Activated CD8-positive, alpha-beta memory T cell treated with anti-CD3 and anti-CD28 coated beads, Interleukin-2, amount 50 U/mL, for 24 hours (primary cell): ENCODE measurements around the gene REL.

Source experiments
- DNase-seq: peaks from one replicate; pipeline ENCODE4 v3.0.0-alpha.2; 2020; ENCODE audit errors: extremely low read depth

Gene REL

DNA sequence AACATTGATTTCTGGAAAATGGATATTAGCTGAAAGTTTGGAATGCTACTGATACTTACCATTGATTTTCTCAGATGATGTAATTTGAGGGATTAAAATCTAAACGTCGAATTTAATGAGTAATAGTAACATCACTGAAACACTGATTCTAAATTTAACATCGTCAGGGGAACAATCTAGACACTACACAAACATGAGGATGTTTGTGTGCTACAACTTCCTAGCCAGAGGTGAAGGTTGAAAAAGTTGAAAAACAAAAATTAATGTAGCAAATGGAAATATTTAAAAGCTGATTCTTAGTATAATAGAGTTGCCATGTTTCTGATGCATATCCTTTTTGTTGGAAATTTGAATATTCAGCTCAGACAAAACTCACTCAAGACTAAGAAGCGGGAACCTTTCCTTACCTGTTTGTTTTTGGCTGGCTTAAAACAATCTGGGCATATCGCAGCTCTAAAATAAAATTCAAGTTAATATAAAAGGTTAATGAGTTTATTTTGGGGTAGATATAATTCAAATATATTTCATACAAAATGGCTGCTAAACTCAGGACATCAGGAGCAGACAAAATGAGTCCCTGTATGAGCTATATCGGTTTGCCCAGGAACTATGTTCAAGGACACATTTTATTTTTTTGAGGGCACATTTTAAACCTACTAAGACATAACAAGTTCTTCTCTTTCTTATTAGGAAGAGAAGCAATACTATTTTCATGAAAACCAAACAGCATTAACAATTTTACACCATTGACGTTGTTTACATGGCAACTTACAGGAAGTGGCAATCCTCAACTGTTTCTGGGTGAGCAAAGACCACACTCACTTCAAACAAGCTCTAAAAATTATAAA lies 83.5 kb downstream of the REL start:
- no peak for DNase-seq

DNA sequence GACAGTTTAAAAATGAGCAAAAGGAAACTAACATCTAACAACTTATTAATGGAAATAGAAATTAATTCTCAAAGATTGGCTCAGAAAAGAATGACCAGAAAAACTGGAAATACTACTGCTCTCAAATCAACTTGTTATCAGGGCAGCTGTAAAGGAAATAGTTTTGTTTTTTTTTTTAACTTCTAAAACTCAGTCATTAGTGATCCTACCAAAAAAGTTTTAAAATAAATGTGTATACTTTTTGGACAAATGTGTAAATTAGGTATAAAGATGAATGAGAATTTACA lies 84.1 kb downstream of the REL start:
- DNase-seq: no peak

DNA sequence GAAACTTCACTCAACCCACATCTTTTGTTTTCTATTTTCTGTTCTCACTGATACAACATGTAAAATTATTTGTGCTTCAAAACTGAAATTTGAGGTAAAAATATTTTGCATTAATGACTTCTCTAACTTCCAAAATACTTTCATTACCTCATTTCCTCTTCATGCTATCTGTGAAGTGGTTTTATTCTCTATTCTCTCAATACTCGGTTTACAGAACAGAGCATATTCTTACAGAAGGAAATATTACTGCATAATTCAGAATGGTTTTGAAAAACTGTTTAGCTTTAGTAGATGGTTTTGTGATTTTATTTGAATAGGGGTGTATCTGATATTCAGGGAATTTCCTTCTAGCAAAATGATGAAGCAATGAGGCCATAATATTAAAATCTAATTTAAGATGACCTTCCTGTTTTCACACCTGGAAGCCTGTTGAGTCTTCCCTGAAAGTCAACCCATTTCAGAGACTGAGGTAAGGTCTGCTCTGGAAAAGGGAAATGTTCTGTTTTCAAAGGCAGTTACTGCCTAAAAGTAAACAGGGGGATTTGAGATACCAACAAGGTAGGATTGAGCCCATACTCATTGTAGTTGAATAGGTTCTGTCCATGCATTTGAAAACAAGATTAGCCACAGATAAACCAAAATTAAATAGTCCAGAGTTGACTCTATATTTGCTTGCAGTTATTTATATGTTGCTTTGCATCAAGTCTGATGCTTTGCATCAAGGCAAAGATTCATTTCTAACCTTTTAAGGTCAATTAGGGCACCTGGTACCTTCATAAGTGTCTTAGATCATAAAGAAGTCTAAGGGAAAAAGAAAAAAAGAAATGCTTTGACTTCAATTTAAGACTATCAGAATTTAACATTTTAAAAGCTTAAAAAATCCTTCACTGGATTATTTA lies 85.4 kb downstream of the REL start:
- no peak for DNase-seq

DNA sequence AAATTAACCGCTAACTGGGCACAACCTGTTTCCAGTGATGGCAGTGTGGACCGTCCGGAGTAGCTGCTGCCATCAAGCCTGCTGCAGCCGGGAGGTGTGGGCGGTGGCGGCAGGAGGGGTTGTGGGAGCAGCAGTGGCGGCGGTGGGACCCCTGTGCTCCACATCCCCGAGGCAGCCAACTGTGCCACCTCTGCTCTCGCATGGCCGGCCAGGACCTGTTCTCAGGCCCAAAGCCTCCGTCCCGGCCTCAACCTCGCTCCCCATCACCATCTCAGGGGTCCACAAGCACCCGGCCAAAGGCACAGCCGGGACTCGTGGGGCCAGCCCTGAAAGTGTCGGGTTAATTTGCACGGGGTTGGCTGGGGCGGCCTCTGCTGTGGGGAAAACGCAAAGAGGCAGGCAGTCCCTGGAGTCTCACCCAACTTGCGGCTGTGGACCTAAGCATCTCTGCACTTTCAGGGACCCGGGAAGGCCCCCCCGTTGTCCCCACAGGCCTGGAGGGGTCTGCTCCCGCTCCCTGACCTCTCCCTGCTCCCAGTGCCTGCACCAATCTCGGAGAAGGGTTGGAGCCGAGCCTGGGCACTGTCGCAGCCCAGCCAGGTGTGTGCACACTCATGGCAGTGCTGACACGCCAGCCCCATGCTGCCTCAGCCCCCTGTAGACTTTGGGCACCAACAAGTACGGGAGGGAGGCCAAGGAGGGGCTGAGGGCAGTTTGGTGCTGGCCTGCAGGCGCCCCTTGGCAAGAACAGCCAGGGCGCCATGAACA lies 91.7 kb downstream of the REL start:
- DNase-seq: no peak

DNA sequence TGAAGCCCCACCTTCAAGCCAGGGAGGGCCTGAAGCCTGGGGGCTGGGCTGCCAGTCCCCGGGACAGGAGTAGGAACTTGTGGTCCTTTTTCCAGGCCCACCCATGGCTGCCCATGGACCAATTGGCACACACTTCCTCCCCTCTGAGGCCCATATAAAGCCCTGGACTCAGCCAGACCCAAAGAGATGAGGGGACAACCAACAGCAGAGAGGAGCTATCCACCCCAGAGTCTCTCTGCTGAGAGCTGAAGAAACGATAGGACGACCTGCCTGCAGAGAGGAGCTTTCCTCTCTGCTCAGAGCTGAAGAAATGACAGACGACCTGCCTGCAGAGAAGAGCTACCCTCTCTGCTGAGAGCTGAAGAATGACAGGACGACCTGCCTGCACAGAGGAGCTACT lies 92.3 kb downstream of the REL start:
- no peak for DNase-seq

DNA sequence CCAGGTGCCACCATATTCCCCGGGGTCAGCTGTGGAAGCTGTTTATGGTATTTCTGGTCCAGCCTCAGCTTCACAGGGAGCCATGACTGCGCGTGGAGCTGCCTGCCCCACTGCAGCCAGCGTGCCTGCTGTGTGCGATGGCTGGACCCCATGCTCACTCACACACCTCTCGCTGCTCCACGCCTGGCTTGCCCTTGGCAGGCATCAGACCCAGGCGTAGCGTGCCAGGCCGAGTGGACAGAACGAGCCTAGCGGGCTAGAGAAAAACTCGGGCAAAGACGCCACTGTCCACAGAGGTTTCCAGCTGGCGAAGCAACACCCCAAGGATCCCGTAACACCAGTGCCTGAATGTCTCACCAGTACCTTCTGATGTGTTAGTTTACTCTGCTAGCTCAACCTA lies 93.3 kb downstream of the REL start:
- DNase-seq: no peak
